A549 (cell line): Measurements from ENCODE around the gene C1orf53.

ENCODE experiments used
- CEBPB ChIP-seq, 2 experiments: fragments of >200 bp in 1 of 2; sonication (Bioruptor Twin) in 1 of 2; formaldehyde crosslinking in 1 of 2; IDR thresholded peaks; 2 replicates each; pipeline ENCODE4 v1.6.1; 2012 to 2016
- NPAS2 ChIP-seq: fragments of 250-450 bp; sonication (Bioruptor Pico); IDR thresholded peaks from 2 replicates; pipeline ENCODE4 v1.8.0; 2022; ENCODE audit warnings: mild to moderate bottlenecking, moderate library complexity, borderline replicate concordance
- PHF8 ChIP-seq: fragments of 200-600 bp; sonication (generic); IDR thresholded peaks from 2 replicates; pipeline ENCODE4 v1.6.1; 2016; ENCODE audit warnings: low read depth, mild to moderate bottlenecking, antibody characterized with exemption, moderate library complexity, borderline replicate concordance
- POLR2A ChIP-seq: IDR thresholded peaks from 2 replicates; pipeline ENCODE4 v1.6.1; 2012; ENCODE audit warnings: mild to moderate bottlenecking, low read length
- RAD21 ChIP-seq, 2 experiments: fragments of >200 bp in 1 of 2; sonication (Bioruptor Twin) in 1 of 2; formaldehyde crosslinking in 1 of 2; IDR thresholded peaks in 1 of 2; conservative IDR thresholded peaks in 1 of 2; 2 replicates in 1 of 2; 3 replicates in 1 of 2; pipeline ENCODE4 v1.6.1; 2012 to 2018; ENCODE audit warnings: inconsistent platforms in 1 of 2
- TF ChIP-seq, protein P1 (sequence below): fragments of >200 bp; sonication (Bioruptor Twin); formaldehyde crosslinking; IDR thresholded peaks from 3 replicates; pipeline ENCODE4 v1.5.1; 2016
- TF ChIP-seq, protein P2 (sequence below): IDR thresholded peaks from 2 replicates; pipeline ENCODE4 v1.6.1; 2012
- TF ChIP-seq, protein P3 (sequence below): IDR thresholded peaks from 2 replicates; pipeline ENCODE4 v1.6.1; 2012
- TF ChIP-seq, protein P4 (sequence below): IDR thresholded peaks from 2 replicates; pipeline ENCODE4 v1.6.1; 2012; ENCODE audit warnings: low read depth, borderline replicate concordance

DNA sequence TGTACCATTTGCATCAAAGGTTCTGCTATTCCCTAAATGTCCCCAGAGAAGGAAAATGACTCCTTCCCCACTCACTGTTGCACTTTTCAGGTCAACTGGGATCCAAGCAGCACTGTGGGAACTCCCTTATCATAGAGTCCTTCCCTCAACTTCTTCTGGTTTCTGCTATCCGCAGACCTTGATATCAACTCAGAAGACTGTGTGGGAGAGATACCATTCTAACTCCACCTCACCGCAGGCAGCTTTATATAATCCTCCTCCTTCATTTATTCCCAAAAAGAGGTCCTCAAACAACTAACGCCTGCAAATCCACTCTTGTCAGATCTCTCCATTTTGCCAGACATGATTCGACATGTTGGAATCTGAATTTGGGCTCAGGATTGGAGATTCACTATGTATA is 42.1 kb downstream of the C1orf53 start:
- TF ChIP-seq, protein P1, sequence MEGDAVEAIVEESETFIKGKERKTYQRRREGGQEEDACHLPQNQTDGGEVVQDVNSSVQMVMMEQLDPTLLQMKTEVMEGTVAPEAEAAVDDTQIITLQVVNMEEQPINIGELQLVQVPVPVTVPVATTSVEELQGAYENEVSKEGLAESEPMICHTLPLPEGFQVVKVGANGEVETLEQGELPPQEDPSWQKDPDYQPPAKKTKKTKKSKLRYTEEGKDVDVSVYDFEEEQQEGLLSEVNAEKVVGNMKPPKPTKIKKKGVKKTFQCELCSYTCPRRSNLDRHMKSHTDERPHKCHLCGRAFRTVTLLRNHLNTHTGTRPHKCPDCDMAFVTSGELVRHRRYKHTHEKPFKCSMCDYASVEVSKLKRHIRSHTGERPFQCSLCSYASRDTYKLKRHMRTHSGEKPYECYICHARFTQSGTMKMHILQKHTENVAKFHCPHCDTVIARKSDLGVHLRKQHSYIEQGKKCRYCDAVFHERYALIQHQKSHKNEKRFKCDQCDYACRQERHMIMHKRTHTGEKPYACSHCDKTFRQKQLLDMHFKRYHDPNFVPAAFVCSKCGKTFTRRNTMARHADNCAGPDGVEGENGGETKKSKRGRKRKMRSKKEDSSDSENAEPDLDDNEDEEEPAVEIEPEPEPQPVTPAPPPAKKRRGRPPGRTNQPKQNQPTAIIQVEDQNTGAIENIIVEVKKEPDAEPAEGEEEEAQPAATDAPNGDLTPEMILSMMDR, result no peak
- no peak for TF ChIP-seq PHF8
- no peak for TF ChIP-seq RAD21 (conservative IDR thresholded peaks at IDR 0.05 in 1 of 2, IDR thresholded peaks at IDR 0.05 in 1 of 2)
- no peak for TF ChIP-seq CEBPB (IDR thresholded peaks at IDR 0.05)
- TF ChIP-seq, protein P2, sequence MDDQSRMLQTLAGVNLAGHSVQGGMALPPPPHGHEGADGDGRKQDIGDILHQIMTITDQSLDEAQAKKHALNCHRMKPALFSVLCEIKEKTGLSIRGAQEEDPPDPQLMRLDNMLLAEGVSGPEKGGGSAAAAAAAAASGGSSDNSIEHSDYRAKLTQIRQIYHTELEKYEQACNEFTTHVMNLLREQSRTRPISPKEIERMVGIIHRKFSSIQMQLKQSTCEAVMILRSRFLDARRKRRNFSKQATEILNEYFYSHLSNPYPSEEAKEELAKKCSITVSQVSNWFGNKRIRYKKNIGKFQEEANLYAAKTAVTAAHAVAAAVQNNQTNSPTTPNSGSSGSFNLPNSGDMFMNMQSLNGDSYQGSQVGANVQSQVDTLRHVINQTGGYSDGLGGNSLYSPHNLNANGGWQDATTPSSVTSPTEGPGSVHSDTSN, result no peak
- TF ChIP-seq POLR2A, result no peak
- TF ChIP-seq, protein P3, sequence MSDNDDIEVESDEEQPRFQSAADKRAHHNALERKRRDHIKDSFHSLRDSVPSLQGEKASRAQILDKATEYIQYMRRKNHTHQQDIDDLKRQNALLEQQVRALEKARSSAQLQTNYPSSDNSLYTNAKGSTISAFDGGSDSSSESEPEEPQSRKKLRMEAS, result no peak
- TF ChIP-seq, protein P4, sequence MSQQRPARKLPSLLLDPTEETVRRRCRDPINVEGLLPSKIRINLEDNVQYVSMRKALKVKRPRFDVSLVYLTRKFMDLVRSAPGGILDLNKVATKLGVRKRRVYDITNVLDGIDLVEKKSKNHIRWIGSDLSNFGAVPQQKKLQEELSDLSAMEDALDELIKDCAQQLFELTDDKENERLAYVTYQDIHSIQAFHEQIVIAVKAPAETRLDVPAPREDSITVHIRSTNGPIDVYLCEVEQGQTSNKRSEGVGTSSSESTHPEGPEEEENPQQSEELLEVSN, result no peak
- TF ChIP-seq NPAS2 (CRISPR knock-in tag), result no peak
